ENCODE measurements around the gene RTN4. TPM values are rescaled to one million over a fixed set of nuclear protein-coding genes. Genes with fewer than 3 reads are reported as not detected.
"Not testable (repeated sequence)": the region's sequence is repeated elsewhere in the genome, so short reads cannot be mapped to it uniquely, and the experiment has no call there.

RTN4 gene, protein sequence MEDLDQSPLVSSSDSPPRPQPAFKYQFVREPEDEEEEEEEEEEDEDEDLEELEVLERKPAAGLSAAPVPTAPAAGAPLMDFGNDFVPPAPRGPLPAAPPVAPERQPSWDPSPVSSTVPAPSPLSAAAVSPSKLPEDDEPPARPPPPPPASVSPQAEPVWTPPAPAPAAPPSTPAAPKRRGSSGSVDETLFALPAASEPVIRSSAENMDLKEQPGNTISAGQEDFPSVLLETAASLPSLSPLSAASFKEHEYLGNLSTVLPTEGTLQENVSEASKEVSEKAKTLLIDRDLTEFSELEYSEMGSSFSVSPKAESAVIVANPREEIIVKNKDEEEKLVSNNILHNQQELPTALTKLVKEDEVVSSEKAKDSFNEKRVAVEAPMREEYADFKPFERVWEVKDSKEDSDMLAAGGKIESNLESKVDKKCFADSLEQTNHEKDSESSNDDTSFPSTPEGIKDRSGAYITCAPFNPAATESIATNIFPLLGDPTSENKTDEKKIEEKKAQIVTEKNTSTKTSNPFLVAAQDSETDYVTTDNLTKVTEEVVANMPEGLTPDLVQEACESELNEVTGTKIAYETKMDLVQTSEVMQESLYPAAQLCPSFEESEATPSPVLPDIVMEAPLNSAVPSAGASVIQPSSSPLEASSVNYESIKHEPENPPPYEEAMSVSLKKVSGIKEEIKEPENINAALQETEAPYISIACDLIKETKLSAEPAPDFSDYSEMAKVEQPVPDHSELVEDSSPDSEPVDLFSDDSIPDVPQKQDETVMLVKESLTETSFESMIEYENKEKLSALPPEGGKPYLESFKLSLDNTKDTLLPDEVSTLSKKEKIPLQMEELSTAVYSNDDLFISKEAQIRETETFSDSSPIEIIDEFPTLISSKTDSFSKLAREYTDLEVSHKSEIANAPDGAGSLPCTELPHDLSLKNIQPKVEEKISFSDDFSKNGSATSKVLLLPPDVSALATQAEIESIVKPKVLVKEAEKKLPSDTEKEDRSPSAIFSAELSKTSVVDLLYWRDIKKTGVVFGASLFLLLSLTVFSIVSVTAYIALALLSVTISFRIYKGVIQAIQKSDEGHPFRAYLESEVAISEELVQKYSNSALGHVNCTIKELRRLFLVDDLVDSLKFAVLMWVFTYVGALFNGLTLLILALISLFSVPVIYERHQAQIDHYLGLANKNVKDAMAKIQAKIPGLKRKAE
- 10 to 100 TPM; 77.1 to 79.9 TPM for total RNA-seq

DNA sequence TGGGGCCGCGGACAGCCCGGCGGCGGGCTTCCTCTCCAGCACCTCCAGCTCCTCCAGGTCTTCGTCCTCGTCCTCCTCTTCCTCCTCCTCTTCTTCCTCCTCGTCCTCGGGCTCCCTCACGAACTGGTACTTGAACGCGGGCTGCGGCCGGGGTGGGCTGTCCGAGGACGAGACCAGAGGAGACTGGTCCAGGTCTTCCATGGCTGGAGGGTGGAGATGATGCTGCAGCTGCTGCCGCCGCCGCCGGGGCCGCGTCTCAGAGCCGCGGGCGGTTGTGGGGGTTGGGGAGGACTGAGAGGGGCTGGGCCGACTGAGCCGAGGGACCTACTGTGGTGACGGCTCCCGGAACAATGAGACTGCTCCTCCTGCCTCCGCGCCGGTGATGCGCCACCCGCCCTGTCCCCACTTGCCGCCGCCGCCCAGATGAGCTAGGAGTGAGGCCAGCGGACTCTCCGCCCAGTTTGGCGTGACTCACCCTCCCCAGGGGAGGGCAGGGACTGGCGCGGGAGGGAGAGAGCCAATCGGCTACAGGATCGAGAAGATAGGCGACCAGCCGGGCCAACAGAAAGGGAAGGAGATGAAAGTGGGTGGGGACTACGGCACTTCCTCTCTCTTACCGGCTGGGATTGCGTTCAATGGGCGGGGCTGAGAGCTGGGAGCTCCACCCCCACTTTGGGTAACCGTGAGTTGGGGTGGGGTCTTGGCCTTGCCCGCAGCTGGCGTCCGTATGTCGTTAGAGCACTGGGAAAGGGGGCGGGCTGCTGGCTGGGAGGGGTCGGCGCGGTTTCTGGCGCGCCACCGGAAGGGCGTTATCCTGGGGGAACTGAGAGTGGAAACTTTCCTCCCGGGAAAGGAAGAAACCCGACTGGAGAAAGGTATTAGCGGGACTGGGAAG is at the start of gene RTN4:
Gene RTN4 (minus strand): TSS at position 352 of the 895 bp plus-strand sequence. CDS start 151 bp downstream, at position 201.
- Mint-ChIP-seq H3K4me3 (peak within 1 kb of the TSS; percentile 98), H3K27ac (peak within 1 kb of the TSS; percentile 99), H3K36me3 (ENCODE audit: low read depth) (peaks cover 18% of the 10 kb centered on the region), H3K9me3 (no peaks in the 10 kb centered on the region), H3K4me1 (peaks cover 67% of the 10 kb centered on the region), H3K27me3 (no peaks in the 10 kb centered on the region)
- DNase-seq = peak; percentile 99
- POLR2A ChIA-PET = no interaction called here
- CTCF ChIA-PET = interaction anchor here (0.6 to 1.5 kb wide), 6 partner anchors 10 to 94 kb away, joined by 3 to 7 read pairs (median 3); no protein-coding TSS in a partner anchor

DNA sequence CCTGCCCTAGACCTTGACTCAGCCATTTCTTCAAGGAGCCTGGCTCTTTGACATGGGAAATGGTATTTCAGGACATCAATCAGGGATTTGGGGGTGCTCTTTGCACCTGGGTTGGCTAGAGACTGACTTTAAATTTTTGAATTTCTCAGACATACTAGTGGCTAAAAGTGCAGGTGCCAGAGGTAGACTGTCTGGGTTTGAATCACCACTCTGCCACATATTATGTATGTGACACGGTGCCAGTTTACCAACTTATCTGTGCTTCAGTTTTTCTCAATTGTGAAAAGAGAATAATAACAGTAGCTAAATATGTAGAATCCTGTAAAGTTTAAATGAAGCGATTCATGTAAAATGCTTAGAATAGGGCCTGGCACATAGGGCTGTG is 49.2 kb upstream of the RTN4 start:
- Mint-ChIP-seq H3K4me3 (no peak overlapping the region), H3K27ac (no peak overlapping the region), H3K27me3 (no peaks in the 10 kb centered on the region), H3K4me1 (peaks cover 11% of the 10 kb centered on the region), H3K36me3 (ENCODE audit: low read depth) (no peaks in the 10 kb centered on the region), H3K9me3 (no peaks in the 10 kb centered on the region)
- ChIA-PET CTCF (no interaction called here), POLR2A (no interaction called here)
- no peak for DNase-seq

DNA sequence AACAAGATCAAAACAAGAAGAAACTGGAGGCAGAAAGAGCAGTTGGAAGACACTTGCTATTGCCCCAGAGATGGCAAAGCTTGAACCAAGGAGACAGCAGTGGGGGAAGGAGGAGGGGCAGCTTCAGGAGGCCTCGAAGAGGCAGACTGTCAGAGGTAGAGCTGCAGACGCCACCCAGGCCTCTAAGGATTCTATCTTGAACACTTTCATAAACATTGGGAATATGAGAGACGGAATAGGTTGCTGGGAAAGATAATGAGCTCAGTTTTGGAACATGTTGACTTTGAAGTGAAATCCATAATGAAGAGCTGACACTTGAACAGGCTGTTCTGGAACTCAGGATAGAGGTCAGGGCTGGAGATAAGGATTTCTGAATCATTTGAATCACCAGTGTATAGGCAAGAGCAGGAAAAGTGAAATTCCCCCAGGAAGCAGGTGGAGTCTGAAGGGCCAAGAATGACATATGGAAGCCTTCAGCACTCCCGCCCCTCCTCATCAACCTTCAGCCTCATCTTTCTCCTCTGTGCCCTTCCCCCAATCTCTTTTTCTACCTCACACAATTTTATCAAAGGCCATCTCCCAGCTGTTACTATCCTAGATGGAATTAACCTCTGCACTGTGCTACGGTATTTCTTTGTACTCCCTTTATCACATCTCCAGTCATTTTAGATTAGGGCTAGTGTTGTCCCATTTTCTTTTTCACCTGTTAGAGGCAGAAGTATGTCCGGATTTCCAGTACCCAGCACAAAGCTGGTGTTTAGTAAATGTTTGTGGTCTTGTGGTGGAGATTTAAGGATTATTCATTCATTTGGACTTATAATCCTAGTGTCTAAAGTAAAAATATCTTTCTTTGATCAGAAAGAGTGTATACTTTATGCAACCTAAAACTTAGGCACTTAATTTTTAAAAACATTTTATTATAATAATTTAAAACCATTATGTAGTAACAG is 47.5 kb upstream of the RTN4 start:
- Mint-ChIP-seq H3K4me3 (no peak overlapping the region), H3K9me3 (no peaks in the 10 kb centered on the region), H3K27me3 (no peaks in the 10 kb centered on the region), H3K36me3 (ENCODE audit: low read depth) (no peaks in the 10 kb centered on the region), H3K27ac (no peak overlapping the region), H3K4me1 (peaks cover 17% of the 10 kb centered on the region)
- DNase-seq = no peak
- CTCF ChIA-PET = interaction anchor here (0.6 kb wide), 2 partner anchors 15 to 305 kb away, joined by 3 to 6 read pairs; no protein-coding TSS in a partner anchor
- POLR2A ChIA-PET = no interaction called here

DNA sequence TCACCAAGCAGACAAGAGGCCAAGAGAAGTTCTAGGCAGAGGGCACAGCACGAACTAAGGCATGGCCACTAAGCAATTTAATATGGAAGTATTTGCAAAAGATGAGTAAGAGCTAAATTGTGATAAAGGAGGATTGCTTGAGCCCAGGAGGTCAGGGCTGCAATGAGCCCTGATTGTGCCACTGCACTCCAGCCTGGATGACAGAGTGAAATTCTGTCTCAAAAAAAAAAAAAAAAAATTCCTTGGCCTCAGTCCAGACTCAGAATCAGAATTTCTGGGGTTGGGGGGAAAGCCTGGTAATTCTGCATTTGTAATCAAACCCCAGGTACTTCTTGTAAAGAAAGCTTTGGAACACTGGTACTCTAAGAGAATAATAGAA is 46.8 kb upstream of the RTN4 start:
- DNase-seq = no peak
- CTCF ChIA-PET = interaction anchor here (0.6 kb wide), 1 partner anchor 306 kb away, joined by 3 read pairs; no protein-coding TSS in a partner anchor
- POLR2A ChIA-PET = no interaction called here
- no peak overlapping the region for H3K4me3 Mint-ChIP-seq
- no peaks in the 10 kb centered on the region for H3K36me3 Mint-ChIP-seq (ENCODE audit: low read depth)
- no peaks in the 10 kb centered on the region for H3K9me3 Mint-ChIP-seq
- H3K27me3 Mint-ChIP-seq = no peaks in the 10 kb centered on the region
- H3K4me1 Mint-ChIP-seq = peaks cover 22% of the 10 kb centered on the region
- no peak overlapping the region for H3K27ac Mint-ChIP-seq

DNA sequence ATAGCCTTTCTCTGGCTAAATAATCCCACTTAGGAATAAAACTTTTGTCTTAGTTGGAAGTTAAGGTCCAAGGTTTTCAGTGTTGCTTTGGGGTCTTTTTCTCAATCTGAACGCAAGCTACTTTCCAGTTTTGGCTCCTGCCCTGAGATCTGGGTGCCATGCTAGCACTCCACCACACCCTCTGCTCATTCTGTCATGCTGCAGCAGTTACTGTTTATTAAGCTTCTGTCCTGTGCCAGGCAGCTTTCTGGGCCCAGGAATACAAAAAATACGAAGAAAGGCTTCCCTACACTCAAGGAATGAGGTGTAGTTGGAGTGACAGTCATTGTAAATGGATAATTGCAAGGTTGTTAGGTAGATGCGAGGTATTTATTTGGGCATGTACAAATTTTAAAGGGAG is 46.3 kb upstream of the RTN4 start:
- H3K36me3 Mint-ChIP-seq (ENCODE audit: low read depth) = no peaks in the 10 kb centered on the region
- peaks cover 23% of the 10 kb centered on the region for H3K4me1 Mint-ChIP-seq
- DNase-seq = no peak
- no peaks in the 10 kb centered on the region for H3K27me3 Mint-ChIP-seq
- POLR2A ChIA-PET = no interaction called here
- CTCF ChIA-PET = interaction anchor here (1.2 kb wide), 1 partner anchor 43 kb away, joined by 3 read pairs; no protein-coding TSS in a partner anchor
- H3K9me3 Mint-ChIP-seq = no peaks in the 10 kb centered on the region
- H3K4me3 Mint-ChIP-seq = no peak overlapping the region
- no peak overlapping the region for H3K27ac Mint-ChIP-seq

DNA sequence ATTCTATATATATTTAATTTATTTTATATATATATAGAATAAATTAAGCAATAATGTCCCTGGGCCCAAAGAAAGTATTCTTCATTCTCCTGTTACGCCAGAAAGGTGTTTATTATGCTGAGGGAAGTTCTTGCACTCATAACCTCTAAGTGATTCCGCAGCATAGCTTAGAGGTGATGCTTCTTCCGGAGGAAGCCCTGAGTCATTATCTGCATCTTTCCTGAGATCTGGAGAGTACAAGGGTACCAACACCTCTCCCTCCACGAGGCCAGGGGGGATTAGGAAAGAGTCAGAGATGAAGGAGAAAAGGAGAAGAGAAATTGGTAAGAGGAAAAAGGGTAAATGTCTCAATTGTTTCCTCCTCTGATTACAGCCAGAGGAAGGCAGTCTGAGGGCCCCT is 43.1 kb upstream of the RTN4 start:
- Mint-ChIP-seq H3K4me3 (no peak overlapping the region), H3K27ac (no peak overlapping the region), H3K9me3 (no peaks in the 10 kb centered on the region), H3K4me1 (peaks cover 13% of the 10 kb centered on the region), H3K36me3 (ENCODE audit: low read depth) (no peaks in the 10 kb centered on the region), H3K27me3 (no peaks in the 10 kb centered on the region)
- no peak for DNase-seq
- POLR2A ChIA-PET = no interaction called here
- CTCF ChIA-PET = interaction anchor here (0.7 kb wide), 1 partner anchor 27 kb away, joined by 3 read pairs; no protein-coding TSS in a partner anchor

DNA sequence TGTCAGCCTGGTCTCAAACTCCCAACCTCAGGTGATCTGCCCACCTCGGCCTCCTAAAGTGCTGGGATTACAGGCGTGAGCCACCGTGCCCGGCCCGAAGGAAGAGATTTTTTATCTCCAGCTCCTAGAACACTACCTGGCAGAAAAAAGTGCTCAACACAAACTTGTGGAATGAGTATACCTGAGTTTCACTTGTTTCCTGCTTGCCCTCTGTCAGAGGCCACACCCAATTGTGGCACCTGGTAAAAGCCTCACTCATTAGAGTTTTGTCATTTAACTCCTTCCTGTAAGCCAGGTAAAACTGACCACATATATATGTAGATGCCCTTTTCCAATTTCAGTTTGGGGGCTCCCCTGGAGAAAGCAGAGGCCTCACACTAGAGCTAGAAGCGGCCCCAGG is 42.2 kb upstream of the RTN4 start:
- DNase-seq = no peak
- ChIA-PET POLR2A (no interaction called here), CTCF (interaction anchor here (0.9 to 1.5 kb wide), 2 partner anchors 14 to 20 kb away, joined by 3 read pairs; no protein-coding TSS in a partner anchor)
- Mint-ChIP-seq H3K36me3 (ENCODE audit: low read depth) (no peaks in the 10 kb centered on the region), H3K9me3 (no peaks in the 10 kb centered on the region), H3K27ac (no peak overlapping the region), H3K4me3 (no peak overlapping the region), H3K27me3 (no peaks in the 10 kb centered on the region), H3K4me1 (peaks cover 13% of the 10 kb centered on the region)

DNA sequence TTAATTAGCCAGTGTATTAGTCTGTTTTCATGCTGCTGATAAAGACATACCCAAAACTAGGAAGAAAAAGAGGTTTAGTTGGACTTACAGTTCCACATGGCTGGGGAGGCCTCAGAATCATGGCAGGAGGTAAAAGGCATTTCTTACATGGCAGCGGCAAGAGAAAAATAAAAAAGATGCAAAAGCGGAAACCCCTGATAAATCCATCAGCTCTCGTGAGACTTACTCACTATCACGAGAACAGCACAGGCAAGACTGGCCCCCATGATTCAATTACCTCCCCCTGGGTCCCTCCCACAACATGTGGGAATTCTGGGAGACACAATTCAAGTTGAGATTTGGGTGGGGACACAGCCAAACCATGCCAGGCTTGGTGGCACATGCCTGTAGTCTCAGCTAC is 41.4 kb upstream of the RTN4 start:
- CTCF ChIA-PET = interaction anchor here (0.9 to 1.5 kb wide), 3 partner anchors 15 to 85 kb away, joined by 3 read pairs; no protein-coding TSS in a partner anchor
- H3K9me3 Mint-ChIP-seq; H3K27me3 Mint-ChIP-seq; H3K27ac Mint-ChIP-seq; DNase-seq; H3K4me3 Mint-ChIP-seq; H3K36me3 Mint-ChIP-seq (ENCODE audit: low read depth); POLR2A ChIA-PET: not testable (repeated sequence)
- H3K4me1 Mint-ChIP-seq = peaks cover 13% of the 10 kb centered on the region

DNA sequence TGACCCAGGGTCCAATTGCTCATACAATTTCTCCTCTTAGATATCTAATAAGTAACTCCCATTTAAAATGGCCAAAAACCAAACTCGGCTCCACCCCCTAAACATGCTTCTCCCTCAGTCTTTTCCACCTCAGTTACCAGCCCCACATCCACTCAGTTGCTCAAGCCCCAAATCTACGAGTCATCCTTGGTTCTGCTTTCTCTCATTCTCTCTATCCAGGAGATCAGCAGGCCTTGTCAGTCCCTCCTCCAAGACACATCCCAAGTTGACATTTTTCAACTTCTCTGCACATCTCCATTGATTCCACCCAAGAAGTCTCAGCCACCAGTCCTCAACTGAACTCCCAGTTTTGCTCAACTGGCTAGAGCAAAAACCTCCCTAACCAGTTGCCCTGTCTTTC is 40.5 kb upstream of the RTN4 start:
- H3K36me3 Mint-ChIP-seq (ENCODE audit: low read depth) = no peaks in the 10 kb centered on the region
- H3K27me3 Mint-ChIP-seq = no peaks in the 10 kb centered on the region
- H3K4me3 Mint-ChIP-seq = no peak overlapping the region
- DNase-seq = no peak
- ChIA-PET CTCF (interaction anchor here (1.2 to 1.5 kb wide), 2 partner anchors 16 to 84 kb away, joined by 3 read pairs; no protein-coding TSS in a partner anchor), POLR2A (no interaction called here)
- H3K4me1 Mint-ChIP-seq = peaks cover 13% of the 10 kb centered on the region
- H3K9me3 Mint-ChIP-seq = no peaks in the 10 kb centered on the region
- no peak overlapping the region for H3K27ac Mint-ChIP-seq

DNA sequence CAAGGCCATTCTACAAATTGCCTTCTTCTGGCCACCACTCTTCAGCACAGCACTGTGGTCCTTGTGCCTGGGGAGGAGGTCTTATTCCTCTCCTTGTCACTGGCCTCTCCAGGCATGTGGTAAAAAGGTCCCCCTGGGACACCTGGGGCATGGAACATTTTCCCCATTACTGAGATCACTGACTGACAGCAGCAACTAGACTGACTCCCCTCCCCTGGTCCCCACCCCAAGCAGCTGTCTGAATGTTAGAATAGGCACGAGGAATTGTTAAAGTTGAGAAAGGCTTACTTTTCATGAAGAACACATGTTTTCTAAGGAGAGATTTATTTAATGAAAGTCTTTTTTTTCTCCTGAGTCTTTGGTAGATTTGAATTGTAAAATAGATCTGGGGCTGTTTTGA is 39.5 kb upstream of the RTN4 start:
- no peaks in the 10 kb centered on the region for H3K9me3 Mint-ChIP-seq
- peaks cover 13% of the 10 kb centered on the region for H3K4me1 Mint-ChIP-seq
- H3K27ac Mint-ChIP-seq = no peak overlapping the region
- ChIA-PET POLR2A (no interaction called here), CTCF (no interaction called here)
- no peaks in the 10 kb centered on the region for H3K27me3 Mint-ChIP-seq
- no peaks in the 10 kb centered on the region for H3K36me3 Mint-ChIP-seq (ENCODE audit: low read depth)
- no peak for DNase-seq
- H3K4me3 Mint-ChIP-seq = no peak overlapping the region

DNA sequence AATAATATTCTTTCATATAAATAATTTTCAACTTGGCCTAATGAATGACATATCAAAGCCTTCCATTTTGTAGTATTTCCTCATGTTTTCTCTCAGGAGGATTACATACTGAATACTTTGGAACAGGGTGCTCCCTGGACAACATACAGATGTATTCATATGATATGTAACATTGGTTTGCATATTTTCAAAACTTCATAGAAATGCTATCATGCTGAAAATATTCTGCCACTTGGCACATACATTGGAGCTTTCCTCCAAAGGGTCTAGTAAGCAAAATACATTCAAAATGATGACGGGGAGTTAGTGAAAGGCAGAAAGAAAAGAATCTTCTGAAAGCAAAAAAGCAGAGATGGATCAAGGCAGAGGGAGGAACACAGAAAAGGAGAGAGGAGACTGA is 38.1 kb upstream of the RTN4 start:
- Mint-ChIP-seq H3K4me1 (peaks cover 13% of the 10 kb centered on the region), H3K36me3 (ENCODE audit: low read depth) (no peaks in the 10 kb centered on the region), H3K9me3 (no peaks in the 10 kb centered on the region), H3K27ac (no peak overlapping the region), H3K27me3 (no peaks in the 10 kb centered on the region), H3K4me3 (no peak overlapping the region)
- ChIA-PET POLR2A (no interaction called here), CTCF (no interaction called here)
- no peak for DNase-seq

Measured in activated CD4-positive, alpha-beta T cell treated with anti-CD3 and anti-CD28 coated beads, Interleukin-2, amount 10 ng/mL, durations not matched to agents 7 days and 5 days (primary cell).